ENCODE measurements around the gene FSHR. TPM values are rescaled to one million over a fixed set of nuclear protein-coding genes. Genes with fewer than 3 reads are reported as not detected.

The FSHR gene
- total and polyA plus RNA-seq, 8 donors, result not detected

- FAIRE-seq (no peak), ATAC-seq (no peak), DNase-seq (no peak)
- Histone ChIP-seq H3K27ac (no peak overlapping the region), H3K4me1 (no peaks in the 10 kb centered on the region), H3K4me3 (no peak overlapping the region), H3K9me3 (no peaks in the 10 kb centered on the region), H3K36me3 (no peaks in the 10 kb centered on the region), H3K27me3 (no peaks in the 10 kb centered on the region)
- 68 to 79% methylated on average over 3 of the region's 3 CpGs for WGBS, 2 donors
- intact Hi-C loops (cut with DNase I), result no loop called here
- no peak for TF ChIP-seq CTCF (IDR thresholded peaks at IDR 0.05)
Measured at GRCh38 chr2:48991415-48992131, 162.7 kb downstream of the FSHR start.

GRCh38 chr2:48984922-48985321, 169.4 kb downstream of the FSHR start:
- no peaks in the 10 kb centered on the region for H3K4me1 ChIP-seq
- 68 to 73% methylated on average over 5 of the region's 5 CpGs for WGBS, 2 donors
- H3K4me3 ChIP-seq, result no peak overlapping the region
- H3K9me3 ChIP-seq, result no peaks in the 10 kb centered on the region
- H3K36me3 ChIP-seq, result no peaks in the 10 kb centered on the region
- H3K27ac ChIP-seq, result no peak overlapping the region
- ATAC-seq (no peak), DNase-seq (no peak), FAIRE-seq (no peak)
- intact Hi-C loops (cut with DNase I), result no loop called here
- H3K27me3 ChIP-seq, result no peaks in the 10 kb centered on the region
- no peak for TF ChIP-seq CTCF (IDR thresholded peaks at IDR 0.05)

- H3K27ac ChIP-seq, result no peak overlapping the region
- DNase-seq, result no peak
Measured at GRCh38 chr2:48983551-48983950, 170.8 kb downstream of the FSHR start.

GRCh38 chr2:48982887-48983435, 171.4 kb downstream of the FSHR start:
- no peaks in the 10 kb centered on the region for H3K9me3 ChIP-seq
- no peak for ATAC-seq
- H3K36me3 ChIP-seq, result no peaks in the 10 kb centered on the region
- intact Hi-C loops (cut with DNase I), result no loop called here
- WGBS, 2 donors, result 67 to 75% methylated on average over 4 of the region's 4 CpGs
- H3K4me1 ChIP-seq, result no peaks in the 10 kb centered on the region
- no peak overlapping the region for H3K4me3 ChIP-seq
- TF ChIP-seq CTCF (IDR thresholded peaks at IDR 0.05), result no peak
- DNase-seq, result no peak
- H3K27me3 ChIP-seq, result no peaks in the 10 kb centered on the region
- H3K27ac ChIP-seq, result no peak overlapping the region
- FAIRE-seq, result no peak

More at GRCh38 chr2:48983551-48983950, 170.8 kb downstream of the FSHR start:
- H3K27me3 ChIP-seq, result no peaks in the 10 kb centered on the region
- no peak for TF ChIP-seq CTCF (IDR thresholded peaks at IDR 0.05)
- H3K36me3 ChIP-seq, result no peaks in the 10 kb centered on the region
- intact Hi-C loops (cut with DNase I), result no loop called here
- no peaks in the 10 kb centered on the region for H3K4me1 ChIP-seq
- H3K9me3 ChIP-seq, result no peaks in the 10 kb centered on the region
- ATAC-seq, result no peak
- no peak overlapping the region for H3K4me3 ChIP-seq
- no peak for FAIRE-seq
- WGBS, 2 donors, result 84 to 89% methylated on average over 1 of the region's 1 CpG

GRCh38 chr2:48980846-48981245, 173.5 kb downstream of the FSHR start:
- H3K27me3 ChIP-seq, result no peaks in the 10 kb centered on the region
- ATAC-seq (no peak), DNase-seq (no peak), FAIRE-seq (no peak)
- TF ChIP-seq CTCF (IDR thresholded peaks at IDR 0.05), result no peak
- WGBS, 2 donors, result 61 to 77% methylated on average over 2 of the region's 2 CpGs
- H3K9me3 ChIP-seq, result no peaks in the 10 kb centered on the region
- no peaks in the 10 kb centered on the region for H3K4me1 ChIP-seq
- H3K27ac ChIP-seq, result no peak overlapping the region
- intact Hi-C loops (cut with DNase I), result no loop called here
- no peak overlapping the region for H3K4me3 ChIP-seq
- no peaks in the 10 kb centered on the region for H3K36me3 ChIP-seq

Measured in pancreas (tissue), 10 donors.